Large intestine (tissue), 3 donors: ENCODE data around the gene TBC1D22A. TPM values are rescaled to one million over a fixed set of nuclear protein-coding genes. Genes with fewer than 3 reads are reported as not detected.

Source experiments
- DNase-seq, 2 donors: peaks; one replicate each; pipeline versions ENCODE4 v3.0.0 to v3.0.0-alpha.2; 2013
- H3K27ac ChIP-seq: one replicate; pipeline ENCODE4 v1.5.1; 2013; ENCODE audit warnings: low read length
- H3K27me3 ChIP-seq: 2 replicates; pipeline ENCODE4 v1.6.1; 2013; ENCODE audit warnings: low read length; ENCODE audit not compliant: control insufficient read depth, insufficient read depth
- H3K36me3 ChIP-seq: 2 replicates; pipeline ENCODE4 v1.6.1; 2013; ENCODE audit warnings: low read length; ENCODE audit not compliant: control insufficient read depth, insufficient read depth
- H3K4me1 ChIP-seq: one replicate; pipeline ENCODE4 v1.6.1; 2013; ENCODE audit warnings: low read length; ENCODE audit not compliant: control insufficient read depth, insufficient read depth
- H3K4me3 ChIP-seq: one replicate; pipeline ENCODE4 v1.5.1; 2013; ENCODE audit warnings: low read length
- H3K9me3 ChIP-seq: one replicate; pipeline ENCODE4 v1.6.1; 2013; ENCODE audit warnings: mild to moderate bottlenecking, low read depth, low read length, moderate library complexity; ENCODE audit not compliant: control insufficient read depth
- WGBS: methylation state at CpG from one replicate; pipeline ENCODE4 v1.1.5; 2013; ENCODE audit warnings: low lambda C conversion rate; ENCODE audit not compliant: insufficient coverage; 5-methylcytosine and 5-hydroxymethylcytosine counted together
- polyA plus RNA-seq: library from polyadenylated mRNA; unstranded; fragments of 120-200 nt; gene quantifications from one replicate; pipeline ENCODE4 v1.2.1, GENCODE V29; 2013

Gene TBC1D22A
- polyA plus RNA-seq, 1 donor = 21.5 TPM

- Histone ChIP-seq H3K27me3 (no peaks in the 10 kb centered on the region), H3K4me1 (peaks cover 6% of the 10 kb centered on the region), H3K4me3 (no peak overlapping the region), H3K9me3 (no peaks in the 10 kb centered on the region), H3K27ac (no peak overlapping the region), H3K36me3 (peaks cover 47% of the 10 kb centered on the region)
- DNase-seq = no peak
- WGBS = no CpG with 5 or more reads among the region's 9 CpGs
Measured at GRCh38 chr22:46795140-46795539, 32.7 kb downstream of the TBC1D22A start.

- WGBS = no CpG with 5 or more reads among the region's 15 CpGs
Measured at GRCh38 chr22:46795845-46796565, 33.6 kb downstream of the TBC1D22A start.

GRCh38 chr22:46796566-46797195 lies 34.2 kb downstream of the TBC1D22A start:
- peaks cover 6% of the 10 kb centered on the region for H3K4me1 ChIP-seq
- no CpG with 5 or more reads among the region's 17 CpGs for WGBS
- no peak overlapping the region for H3K4me3 ChIP-seq
- DNase-seq = no peak
- H3K9me3 ChIP-seq = no peaks in the 10 kb centered on the region
- H3K36me3 ChIP-seq = peaks cover 58% of the 10 kb centered on the region
- no peak overlapping the region for H3K27ac ChIP-seq
- H3K27me3 ChIP-seq = no peaks in the 10 kb centered on the region

More at GRCh38 chr22:46795845-46796565, 33.6 kb downstream of the TBC1D22A start:
- Histone ChIP-seq H3K4me3 (no peak overlapping the region), H3K27ac (no peak overlapping the region), H3K27me3 (no peaks in the 10 kb centered on the region), H3K4me1 (peaks cover 6% of the 10 kb centered on the region), H3K36me3 (peaks cover 52% of the 10 kb centered on the region), H3K9me3 (no peaks in the 10 kb centered on the region)
- no peak for DNase-seq

GRCh38 chr22:46797355-46797754 lies 34.9 kb downstream of the TBC1D22A start:
- H3K27ac ChIP-seq = no peak overlapping the region
- H3K4me3 ChIP-seq = no peak overlapping the region
- peaks cover 6% of the 10 kb centered on the region for H3K4me1 ChIP-seq
- no peaks in the 10 kb centered on the region for H3K9me3 ChIP-seq
- no peaks in the 10 kb centered on the region for H3K27me3 ChIP-seq
- no CpG with 5 or more reads among the region's 17 CpGs for WGBS
- DNase-seq = peak; percentile 40 to 54
- peaks cover 60% of the 10 kb centered on the region for H3K36me3 ChIP-seq

- no peak overlapping the region for H3K4me3 ChIP-seq
- peaks cover 56% of the 10 kb centered on the region for H3K36me3 ChIP-seq
- peaks cover 6% of the 10 kb centered on the region for H3K4me1 ChIP-seq
- H3K9me3 ChIP-seq = no peaks in the 10 kb centered on the region
- no CpG with 5 or more reads among the region's 5 CpGs for WGBS
- H3K27ac ChIP-seq = peak overlapping the region; percentile 5
- no peaks in the 10 kb centered on the region for H3K27me3 ChIP-seq
- DNase-seq = no peak
Measured at GRCh38 chr22:46798041-46798365, 35.6 kb downstream of the TBC1D22A start.

- no CpG with 5 or more reads among the region's 27 CpGs for WGBS
- Histone ChIP-seq H3K4me3 (no peak overlapping the region), H3K9me3 (no peaks in the 10 kb centered on the region), H3K27me3 (no peaks in the 10 kb centered on the region), H3K36me3 (peaks cover 51% of the 10 kb centered on the region), H3K4me1 (peaks cover 9% of the 10 kb centered on the region), H3K27ac (peak overlapping the region; percentile 5)
- DNase-seq = peak; percentile 80 to 87
Measured at GRCh38 chr22:46798366-46799350, 36.2 kb downstream of the TBC1D22A start.

GRCh38 chr22:46799626-46800025 lies 37.2 kb downstream of the TBC1D22A start:
- H3K36me3 ChIP-seq = peaks cover 41% of the 10 kb centered on the region
- WGBS = no CpG with 5 or more reads among the region's 11 CpGs
- no peak for DNase-seq

GRCh38 chr22:46800102-46800857 lies 37.8 kb downstream of the TBC1D22A start:
- Histone ChIP-seq H3K4me1 (peaks cover 11% of the 10 kb centered on the region), H3K27ac (no peak overlapping the region), H3K9me3 (no peaks in the 10 kb centered on the region), H3K27me3 (no peaks in the 10 kb centered on the region), H3K36me3 (peaks cover 40% of the 10 kb centered on the region), H3K4me3 (no peak overlapping the region)
- 100% methylated on average over 1 of the region's 19 CpGs for WGBS
- no peak for DNase-seq

More at GRCh38 chr22:46799626-46800025, 37.2 kb downstream of the TBC1D22A start:
- Histone ChIP-seq H3K4me3 (no peak overlapping the region), H3K27ac (no peak overlapping the region), H3K4me1 (peaks cover 11% of the 10 kb centered on the region), H3K27me3 (no peaks in the 10 kb centered on the region), H3K9me3 (no peaks in the 10 kb centered on the region)

GRCh38 chr22:46801331-46801811 lies 38.9 kb downstream of the TBC1D22A start:
- Histone ChIP-seq H3K36me3 (peaks cover 38% of the 10 kb centered on the region), H3K4me1 (peaks cover 11% of the 10 kb centered on the region), H3K9me3 (no peaks in the 10 kb centered on the region), H3K27ac (no peak overlapping the region), H3K27me3 (no peaks in the 10 kb centered on the region), H3K4me3 (no peak overlapping the region)
- WGBS = 60% methylated on average over 1 of the region's 15 CpGs
- DNase-seq = no peak
